OCI-LY7 (cell line): ENCODE data around the gene ANKRD18A. TPM values are rescaled to one million over a fixed set of nuclear protein-coding genes. Genes with fewer than 3 reads are reported as not detected.

Experiments used
- BruUV-seq: library from RNA; stranded (reverse); fragments of 400-500 nt; replicated peaks from 2 replicates; lab custom pipeline; 2021; lab: Mats Ljungman, UMichigan
- CTCF ChIA-PET: fragments of 300-600 bp; sonication (Branson Sonifier 250); formaldehyde crosslinking; loops from one replicate; lab custom pipeline; 2022; ENCODE audit warnings: antibody characterized with exemption; ENCODE audit not compliant: unreplicated experiment; lab: Charles Lee
- POLR2A ChIA-PET: fragments of 300-600 bp; sonication (Branson Sonifier 250); formaldehyde crosslinking; loops from one replicate; lab custom pipeline; 2022; ENCODE audit warnings: antibody characterized with exemption; lab: Charles Lee
- DNase-seq: peaks from one replicate; pipeline ENCODE4 v3.0.0-alpha.2; 2015; ENCODE audit warnings: low spot score
- H2AFZ ChIP-seq: fragments of 200-600 bp; sonication (generic), shearing (Covaris generic); 2 replicates; pipeline ENCODE4 v1.6.1; 2014; ENCODE audit warnings: mild to moderate bottlenecking, antibody characterized with exemption, low read length, moderate library complexity
- H3K27ac ChIP-seq: fragments of 200-600 bp; sonication (generic); 2 replicates; pipeline ENCODE4 v1.5.1; 2014; ENCODE audit warnings: mixed run types, low read depth, mild to moderate bottlenecking, moderate library complexity, low read length, inconsistent platforms; ENCODE audit not compliant: poor library complexity, severe bottlenecking
- H3K36me3 ChIP-seq: fragments of 200-600 bp; sonication (generic); 2 replicates; pipeline ENCODE4 v1.6.1; 2014; ENCODE audit warnings: mild to moderate bottlenecking, antibody characterized with exemption, low read length, moderate library complexity, mixed read lengths; ENCODE audit not compliant: insufficient read depth
- H3K4me1 ChIP-seq: fragments of 200-600 bp; sonication (generic); 2 replicates; pipeline ENCODE4 v1.5.1; 2014; ENCODE audit warnings: mild to moderate bottlenecking, low read length; ENCODE audit not compliant: insufficient read depth, poor library complexity, severe bottlenecking
- H3K4me2 ChIP-seq: fragments of 200-600 bp; sonication (generic); 2 replicates; pipeline ENCODE4 v1.6.1; 2014; ENCODE audit warnings: mild to moderate bottlenecking, low read length
- H3K4me3 ChIP-seq: fragments of 200-600 bp; sonication (generic); 2 replicates; pipeline ENCODE4 v1.5.1; 2014; ENCODE audit warnings: mild to moderate bottlenecking, low read depth, low read length; ENCODE audit not compliant: poor library complexity, severe bottlenecking
- H3K79me2 ChIP-seq: fragments of 200-600 bp; sonication (generic); 2 replicates; pipeline ENCODE4 v1.6.1; 2016; ENCODE audit warnings: low read depth, mild to moderate bottlenecking, low read length, moderate library complexity, mixed read lengths; ENCODE audit not compliant: insufficient read depth
- H3K9me2 ChIP-seq: fragments of 200-600 bp; sonication (generic); 2 replicates; pipeline ENCODE4 v1.6.1; 2016; ENCODE audit warnings: mild to moderate bottlenecking, low read length, mixed read lengths; ENCODE audit not compliant: insufficient read depth
- H3K9me3 ChIP-seq: fragments of 200-600 bp; sonication (generic); 2 replicates; pipeline ENCODE4 v1.6.1; 2014; ENCODE audit warnings: mild to moderate bottlenecking, mixed run types, low read length, mixed read lengths
- H4K20me1 ChIP-seq: fragments of 200-600 bp; sonication (generic); 2 replicates; pipeline ENCODE4 v1.6.1; 2014; ENCODE audit warnings: mild to moderate bottlenecking, antibody characterized with exemption, low read length, moderate library complexity, mixed read lengths; ENCODE audit not compliant: insufficient read depth
- EZH2phosphoT487 ChIP-seq: fragments of 200-600 bp; sonication (generic); IDR thresholded peaks from 2 replicates; pipeline ENCODE4 v1.6.1; 2018; ENCODE audit warnings: low read depth, borderline replicate concordance, mild to moderate bottlenecking, mixed run types, antibody characterized with exemption, low read length, moderate library complexity, mixed read lengths
- intact Hi-C: fragments of 100-400 bp; cut with micrococcal nuclease; formaldehyde crosslinking; loops from one replicate; pipeline ENCODE4 v1.10.0; 2022; ENCODE audit not compliant: unreplicated experiment
- small RNA-seq: library from RNA; depleted of rRNA; stranded (forward); fragments of <200 nt; gene quantifications from one replicate; pipeline ENCODE3, GENCODE V24; 2014
- total RNA-seq, 2 experiments: library from RNA; depleted of rRNA in 1 of 2; stranded (reverse); fragments of >200 nt in 1 of 2; shearing (Covaris generic) in 1 of 2; gene quantifications; 2 replicates each; pipeline ENCODE4 v1.2.3, GENCODE V29; 2014 to 2022
- TF ChIP-seq, protein P1 (sequence below): fragments of 200-600 bp; sonication (generic); conservative IDR thresholded peaks from 2 replicates; pipeline ENCODE4 v1.5.1; 2014; ENCODE audit warnings: mild to moderate bottlenecking, antibody characterized with exemption, low read length, moderate library complexity, mixed read lengths

Gene ANKRD18A
- total RNA-seq, 2 experiments from 2014 or later: not detected

DNA sequence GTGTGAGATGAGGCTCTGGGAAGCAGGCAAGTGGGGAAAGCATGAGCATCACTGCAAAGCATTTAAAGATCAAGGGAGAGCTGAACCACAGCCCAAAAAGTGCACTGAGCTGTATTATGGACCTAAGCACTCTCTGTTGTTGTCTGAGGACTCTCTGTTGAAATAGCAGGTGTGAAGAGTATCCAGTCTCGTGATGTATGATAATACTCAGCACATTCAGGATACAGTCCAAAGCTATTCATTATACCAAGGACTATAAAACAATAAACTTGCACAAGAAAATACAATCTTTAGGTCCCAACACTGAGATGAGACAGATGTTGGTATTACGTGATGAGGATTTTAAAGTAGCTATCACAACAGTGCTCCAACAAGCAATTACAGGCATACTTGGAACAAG lies 98.6 kb downstream of the ANKRD18A start:
- ChIA-PET POLR2A (no interaction called here), CTCF (no interaction called here)
- no TSS peak for BruUV-seq
- H3K36me3 ChIP-seq: no peaks in the 10 kb centered on the region
- H2AFZ ChIP-seq: no peak overlapping the region
- H3K79me2 ChIP-seq: no peaks in the 10 kb centered on the region
- no peaks in the 10 kb centered on the region for H3K4me1 ChIP-seq
- TF ChIP-seq, protein P1, sequence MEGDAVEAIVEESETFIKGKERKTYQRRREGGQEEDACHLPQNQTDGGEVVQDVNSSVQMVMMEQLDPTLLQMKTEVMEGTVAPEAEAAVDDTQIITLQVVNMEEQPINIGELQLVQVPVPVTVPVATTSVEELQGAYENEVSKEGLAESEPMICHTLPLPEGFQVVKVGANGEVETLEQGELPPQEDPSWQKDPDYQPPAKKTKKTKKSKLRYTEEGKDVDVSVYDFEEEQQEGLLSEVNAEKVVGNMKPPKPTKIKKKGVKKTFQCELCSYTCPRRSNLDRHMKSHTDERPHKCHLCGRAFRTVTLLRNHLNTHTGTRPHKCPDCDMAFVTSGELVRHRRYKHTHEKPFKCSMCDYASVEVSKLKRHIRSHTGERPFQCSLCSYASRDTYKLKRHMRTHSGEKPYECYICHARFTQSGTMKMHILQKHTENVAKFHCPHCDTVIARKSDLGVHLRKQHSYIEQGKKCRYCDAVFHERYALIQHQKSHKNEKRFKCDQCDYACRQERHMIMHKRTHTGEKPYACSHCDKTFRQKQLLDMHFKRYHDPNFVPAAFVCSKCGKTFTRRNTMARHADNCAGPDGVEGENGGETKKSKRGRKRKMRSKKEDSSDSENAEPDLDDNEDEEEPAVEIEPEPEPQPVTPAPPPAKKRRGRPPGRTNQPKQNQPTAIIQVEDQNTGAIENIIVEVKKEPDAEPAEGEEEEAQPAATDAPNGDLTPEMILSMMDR: no peak
- TF ChIP-seq EZH2phosphoT487: no peak
- no peaks in the 10 kb centered on the region for H4K20me1 ChIP-seq
- intact Hi-C loops: no loop called here
- no peak overlapping the region for H3K4me3 ChIP-seq
- no peak overlapping the region for H3K4me2 ChIP-seq
- H3K27ac ChIP-seq: no peak overlapping the region
- H3K9me2 ChIP-seq: no peaks in the 10 kb centered on the region
- H3K9me3 ChIP-seq: no peaks in the 10 kb centered on the region
- no peak for DNase-seq

Small RNAs within 50 kb of the gene (small RNA-seq; reads per million reads assigned to genes)
- not detected for gene AL390726.1
- gene AL390726.2: not detected
- gene AL390726.3: not detected
- not detected for gene AL390726.4
- gene AL390726.5: not detected

Other genes with a start within 250 kb of the ANKRD18A start
- gene ALDH1B1, start 227.9 kb downstream of the ANKRD18A start, total RNA-seq (2014; rRNA removed; shearing (Covaris generic)): 0.32 and 1.3 TPM in 2 replicates
- 5.8 and 8.6 TPM in 2 replicates for gene ALDH1B1, start 227.9 kb downstream of the ANKRD18A start, total RNA-seq (2022)
- not detected in 2 replicates for gene IGFBPL1, start 196.1 kb downstream of the ANKRD18A start, total RNA-seq (2014; rRNA removed; shearing (Covaris generic))
- not detected in 2 replicates for gene IGFBPL1, start 196.1 kb downstream of the ANKRD18A start, total RNA-seq (2022)
- gene FAM240B, start 99.5 kb upstream of the ANKRD18A start, total RNA-seq (2014; rRNA removed; shearing (Covaris generic)): not detected in 2 replicates
- not detected in 2 replicates for gene FAM240B, start 99.5 kb upstream of the ANKRD18A start, total RNA-seq (2022)